K562 (cell line): Measurements from ENCODE around the gene CMBL. TPM values are rescaled to one million over a fixed set of nuclear protein-coding genes. Genes with fewer than 3 reads are reported as not detected.

Source experiments
- BACH1 ChIP-seq: fragments of 200-800 bp; sonication (Bioruptor generic); IDR thresholded peaks from 2 replicates; pipeline ENCODE4 v1.6.1; 2016; ENCODE audit warnings: missing genetic modification characterization, missing compliant biosample characterization
- BRD9 ChIP-seq: fragments of 450-650 bp; IDR thresholded peaks from 2 replicates; pipeline ENCODE4 v1.6.1; 2018; ENCODE audit warnings: low read depth; ENCODE audit not compliant: partially characterized antibody
- CHD4 ChIP-seq: fragments of 200-600 bp; sonication (generic); IDR thresholded peaks from 3 replicates; pipeline ENCODE4 v1.6.1; 2012; ENCODE audit warnings: low read depth, mild to moderate bottlenecking, mixed read lengths, low read length, inconsistent platforms; ENCODE audit not compliant: insufficient read depth, insufficient replicate concordance, poor library complexity, severe bottlenecking
- NR2C2 ChIP-seq, 2 experiments: fragments of 200-800 bp in 1 of 2; sonication (Bioruptor generic) in 1 of 2; sonication (generic) in 1 of 2; formaldehyde crosslinking in 1 of 2; IDR thresholded peaks; 2 replicates each; pipeline versions ENCODE4 v1.6.1 to v1.8.0; 2016 to 2022; ENCODE audit warnings: mild to moderate bottlenecking in 1 of 2, missing compliant biosample characterization in 1 of 2, missing genetic modification characterization in 1 of 2, missing genetic modification reagents in 1 of 2
- PML ChIP-seq: IDR thresholded peaks from 2 replicates; pipeline ENCODE4 v1.6.1; 2012; ENCODE audit warnings: low read length, inconsistent platforms
- POLR2B ChIP-seq: fragments of 450-650 bp; IDR thresholded peaks from 2 replicates; pipeline ENCODE4 v1.6.1; 2018; ENCODE audit warnings: low read depth; ENCODE audit not compliant: partially characterized antibody
- RFX5 ChIP-seq: IDR thresholded peaks from 2 replicates; pipeline ENCODE4 v1.6.1; 2011; ENCODE audit warnings: low read depth, mild to moderate bottlenecking, improper control_type of control experiment, low read length
- TAF1 ChIP-seq: IDR thresholded peaks from 2 replicates; pipeline ENCODE4 v1.6.1; 2011; ENCODE audit warnings: mild to moderate bottlenecking, low read length, moderate library complexity; ENCODE audit not compliant: insufficient read depth, control insufficient read depth, severe bottlenecking; ENCODE audit errors: extremely low read depth
- TFAM ChIP-seq: fragments of 250-450 bp; sonication (Bioruptor Pico); conservative IDR thresholded peaks from 2 replicates; pipeline ENCODE4 v1.5.0; 2021; ENCODE audit warnings: mild to moderate bottlenecking, moderate library complexity
- XRCC4 ChIP-seq: IDR thresholded peaks from one replicate; pipeline ENCODE4 v1.6.1; 2011; ENCODE audit not compliant: insufficient read depth, insufficient read length; ENCODE audit errors: extremely low read depth
- ZNF217 ChIP-seq: sonication (generic); formaldehyde crosslinking; IDR thresholded peaks from 2 replicates; pipeline ENCODE4 v1.8.0; 2022; ENCODE audit warnings: mild to moderate bottlenecking, missing genetic modification reagents
- ZNF253 ChIP-seq: fragments of 250-450 bp; sonication (Bioruptor Pico); conservative IDR thresholded peaks from 2 replicates; pipeline ENCODE4 v1.6.1; 2021; ENCODE audit warnings: mild to moderate bottlenecking
- ZNF695 ChIP-seq: fragments of 450-650 bp; formaldehyde crosslinking; IDR thresholded peaks from 2 replicates; pipeline ENCODE4 v1.4.0; 2020; ENCODE audit warnings: mild to moderate bottlenecking, moderate library complexity
- polyA plus RNA-seq, 8 experiments: library from polyadenylated mRNA; depleted of rRNA in 4 of 8; stranded (reverse) in 5 of 8; unstranded in 3 of 8; fragments of >200 nt; fragmentation: Nextera tagmentation in 2 of 8; fragmentation: Illumina TruSeq in 1 of 8; extraction: Ambion mirVana in 2 of 8; extraction: Trizol in 1 of 8; gene quantifications; 2 replicates each; pipeline versions ENCODE4 v1.2.1 to v1.2.3, GENCODE V29; 2011 to 2014; ENCODE audit warnings: inconsistent platforms in 1 of 8, missing spikeins in 1 of 8
- total RNA-seq, 7 experiments: library from RNA; depleted of rRNA in 6 of 7; stranded (reverse); fragments of >200 nt in 6 of 7; fragmentation: Illumina TruSeq in 2 of 7; extraction: Trizol in 2 of 7; gene quantifications; 2 replicates each; pipeline versions ENCODE4 v1.2.1 to v1.2.3, GENCODE V29; 2011 to 2021; ENCODE audit warnings: low replicate concordance in 1 of 7
- TF ChIP-seq, protein P1 (sequence below): fragments of 450-650 bp; IDR thresholded peaks from 2 replicates; pipeline ENCODE4 v1.6.1; 2016; ENCODE audit warnings: missing biosample characterization, missing genetic modification characterization
- TF ChIP-seq, protein P2 (sequence below), 2 experiments: fragments of 450-650 bp; conservative IDR thresholded peaks; 2 replicates each; pipeline ENCODE4 v1.6.1; 2017; ENCODE audit warnings: mild to moderate bottlenecking in 2 of 2, moderate library complexity in 2 of 2
- TF ChIP-seq, protein P3 (sequence below): fragments of 450-650 bp; IDR thresholded peaks from 2 replicates; pipeline ENCODE4 v1.6.1; 2017; ENCODE audit warnings: mild to moderate bottlenecking, moderate library complexity

The CMBL gene
- total and polyA plus RNA-seq, 9 of the 15 experiments (the other 6 are each of a cell fraction or from before 2014, with no cell fraction given), result 22.6 to 192 (median 71.1) TPM

DNA sequence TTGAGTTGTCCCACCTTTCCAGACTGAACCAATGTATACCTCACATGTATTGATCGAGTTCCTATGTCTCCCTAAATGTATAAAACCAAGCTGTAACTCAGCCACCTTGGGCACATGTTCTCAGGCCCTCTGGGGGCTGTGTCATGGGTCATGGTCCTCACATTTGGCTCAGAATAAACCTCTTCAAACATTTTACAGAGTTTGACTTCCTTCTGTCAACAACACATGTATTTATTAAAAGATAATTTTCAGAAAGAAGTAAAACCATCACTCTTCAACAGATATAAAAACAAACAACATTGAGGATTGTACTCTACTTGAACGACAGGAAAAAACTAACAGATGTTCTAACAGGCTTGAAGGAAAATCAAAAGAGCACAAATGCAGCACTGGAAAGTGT lies 4.5 kb downstream of the CMBL start (continued):
- TF ChIP-seq ZNF253 (no peak), NR2C2 (CRISPR knock-in tag; IDR thresholded peaks at IDR 0.05) (no peak), NR2C2 (tag; IDR thresholded peaks at IDR 0.05) (peak; percentile 41; the same call in 1 of the 2 replicates), ZNF217 (CRISPR knock-in tag) (no peak), RFX5 (no peak), PML (no peak), BRD9 (peak; percentile 53), TAF1 (no peak), TFAM (CRISPR knock-in tag) (no peak), ZNF695 (CRISPR knock-in tag) (no peak), XRCC4 (no peak), BACH1 (tag) (0 out of 2 replicates have a peak, but pooled peaks have one; percentile 54), POLR2B (no peak), CHD4 (no peak)
- TF ChIP-seq, protein P1, sequence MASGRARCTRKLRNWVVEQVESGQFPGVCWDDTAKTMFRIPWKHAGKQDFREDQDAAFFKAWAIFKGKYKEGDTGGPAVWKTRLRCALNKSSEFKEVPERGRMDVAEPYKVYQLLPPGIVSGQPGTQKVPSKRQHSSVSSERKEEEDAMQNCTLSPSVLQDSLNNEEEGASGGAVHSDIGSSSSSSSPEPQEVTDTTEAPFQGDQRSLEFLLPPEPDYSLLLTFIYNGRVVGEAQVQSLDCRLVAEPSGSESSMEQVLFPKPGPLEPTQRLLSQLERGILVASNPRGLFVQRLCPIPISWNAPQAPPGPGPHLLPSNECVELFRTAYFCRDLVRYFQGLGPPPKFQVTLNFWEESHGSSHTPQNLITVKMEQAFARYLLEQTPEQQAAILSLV (tag), result 0 out of 2 replicates have a peak, but pooled peaks have one; percentile 16
- TF ChIP-seq, protein P2, sequence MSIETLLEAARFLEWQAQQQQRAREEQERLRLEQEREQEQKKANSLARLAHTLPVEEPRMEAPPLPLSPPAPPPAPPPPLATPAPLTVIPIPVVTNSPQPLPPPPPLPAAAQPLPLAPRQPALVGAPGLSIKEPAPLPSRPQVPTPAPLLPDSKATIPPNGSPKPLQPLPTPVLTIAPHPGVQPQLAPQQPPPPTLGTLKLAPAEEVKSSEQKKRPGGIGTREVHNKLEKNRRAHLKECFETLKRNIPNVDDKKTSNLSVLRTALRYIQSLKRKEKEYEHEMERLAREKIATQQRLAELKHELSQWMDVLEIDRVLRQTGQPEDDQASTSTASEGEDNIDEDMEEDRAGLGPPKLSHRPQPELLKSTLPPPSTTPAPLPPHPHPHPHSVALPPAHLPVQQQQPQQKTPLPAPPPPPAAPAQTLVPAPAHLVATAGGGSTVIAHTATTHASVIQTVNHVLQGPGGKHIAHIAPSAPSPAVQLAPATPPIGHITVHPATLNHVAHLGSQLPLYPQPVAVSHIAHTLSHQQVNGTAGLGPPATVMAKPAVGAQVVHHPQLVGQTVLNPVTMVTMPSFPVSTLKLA (conservative IDR thresholded peaks at IDR 0.05), result peak in 1 of 2 experiments; percentile 40; a peak in 2 of 4 replicates
- TF ChIP-seq, protein P3, sequence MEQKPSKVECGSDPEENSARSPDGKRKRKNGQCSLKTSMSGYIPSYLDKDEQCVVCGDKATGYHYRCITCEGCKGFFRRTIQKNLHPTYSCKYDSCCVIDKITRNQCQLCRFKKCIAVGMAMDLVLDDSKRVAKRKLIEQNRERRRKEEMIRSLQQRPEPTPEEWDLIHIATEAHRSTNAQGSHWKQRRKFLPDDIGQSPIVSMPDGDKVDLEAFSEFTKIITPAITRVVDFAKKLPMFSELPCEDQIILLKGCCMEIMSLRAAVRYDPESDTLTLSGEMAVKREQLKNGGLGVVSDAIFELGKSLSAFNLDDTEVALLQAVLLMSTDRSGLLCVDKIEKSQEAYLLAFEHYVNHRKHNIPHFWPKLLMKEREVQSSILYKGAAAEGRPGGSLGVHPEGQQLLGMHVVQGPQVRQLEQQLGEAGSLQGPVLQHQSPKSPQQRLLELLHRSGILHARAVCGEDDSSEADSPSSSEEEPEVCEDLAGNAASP, result no peak
